Smooth muscle cell of trachea (primary cell): Measurements from ENCODE around the gene MFRP. TPM values are rescaled to one million over a fixed set of nuclear protein-coding genes. Genes with fewer than 3 reads are reported as not detected.

Experiments used
- total RNA-seq: library from RNA; depleted of rRNA; stranded (reverse); fragments of >200 nt; gene quantifications from 2 replicates; pipeline ENCODE4 v1.2.1, GENCODE V29; 2014

MFRP gene
- total RNA-seq: under 0.01 TPM in 2 replicates

GRCh38 chr11:119346605-119347004, at the start of gene MFRP:
Gene MFRP, minus strand, starts transcription at chr11:119346705. Its CDS starts 192 bp downstream, at chr11:119346513.

GRCh38 chr11:119381181-119381988, 34.9 kb upstream of the MFRP start, which contains the start of gene USP2:
Gene USP2, minus strand, starts transcription at chr11:119381690. Its CDS starts 8,210 bp downstream, at chr11:119373480.

GRCh38 chr11:119340335-119341221, 5.9 kb downstream of the MFRP start, which contains the start of gene C1QTNF5:
Gene C1QTNF5, minus strand, starts transcription at chr11:119340883. Its CDS starts 486 bp downstream, at chr11:119340397.

GRCh38 chr11:119334174-119334930, 12.2 kb downstream of the MFRP start, which contains the start of gene RNF26:
Gene RNF26, plus strand, starts transcription at chr11:119334527. Its CDS starts 596 bp downstream, at chr11:119335123.

GRCh38 chr11:119316729-119317591, 29.5 kb downstream of the MFRP start, which contains the start of gene MCAM:
Gene MCAM, minus strand, starts transcription at chr11:119317130. Its CDS starts 29 bp downstream, at chr11:119317101.

Other genes with a start within 250 kb of the MFRP start
- gene DPAGT1, start 244.9 kb downstream of the MFRP start, total RNA-seq: 19.3 and 23.3 TPM in 2 replicates
- gene C2CD2L, start 239.4 kb downstream of the MFRP start, total RNA-seq: 1.9 and 4.0 TPM in 2 replicates
- gene HINFP, start 225.1 kb downstream of the MFRP start, total RNA-seq: 14.4 and 18.5 TPM in 2 replicates
- gene ABCG4, start 197.7 kb downstream of the MFRP start, total RNA-seq: under 0.01 and 0.17 TPM in 2 replicates
- gene NLRX1, start 178.0 kb downstream of the MFRP start, total RNA-seq: 20.8 and 29.9 TPM in 2 replicates
- gene NHERF4, start 161.2 kb downstream of the MFRP start, total RNA-seq: not detected in 2 replicates
- gene CBL, start 140.4 kb downstream of the MFRP start, total RNA-seq: 9.6 and 11.5 TPM in 2 replicates
- 2.3 and 9.7 TPM in 2 replicates for gene MCAM, start 29.6 kb downstream of the MFRP start, total RNA-seq
- 11.1 and 14.7 TPM in 2 replicates for gene RNF26, start 12.2 kb downstream of the MFRP start, total RNA-seq
- gene C1QTNF5, start 5.8 kb downstream of the MFRP start, total RNA-seq: 12.1 and 29.8 TPM in 2 replicates
- 0.29 and 0.83 TPM in 2 replicates for gene USP2, start 35.0 kb upstream of the MFRP start, total RNA-seq
- gene THY1, start 76.5 kb upstream of the MFRP start, total RNA-seq: 52.1 and 286 TPM in 2 replicates